Activated naive CD8-positive, alpha-beta T cell (primary cell): ENCODE results near the gene PALD1.

Experiments used
- H3K27ac Mint-ChIP-seq: one replicate; pipeline ENCODE4 v1.8.0; 2021; ENCODE audit warnings: mixed read lengths
- H3K27me3 Mint-ChIP-seq: one replicate; pipeline ENCODE4 v1.8.0; 2021; ENCODE audit warnings: mixed read lengths
- H3K36me3 Mint-ChIP-seq: one replicate; pipeline ENCODE4 v1.8.0; 2021; ENCODE audit warnings: mixed read lengths
- H3K4me1 Mint-ChIP-seq: one replicate; pipeline ENCODE4 v1.8.0; 2021; ENCODE audit warnings: low read depth, mixed read lengths
- H3K4me3 Mint-ChIP-seq: one replicate; pipeline ENCODE4 v1.8.0; 2021; ENCODE audit warnings: mild to moderate bottlenecking, mixed read lengths
- H3K9me3 Mint-ChIP-seq: one replicate; pipeline ENCODE4 v1.8.0; 2021; ENCODE audit warnings: low read depth, mixed read lengths

PALD1 gene

GRCh38 chr10:70478191-70479164, at the start of gene PALD1:
PALD1 (plus strand) TSS chr10:70478767; CDS start chr10:70525952, 47,185 bp downstream.
- Mint-ChIP-seq H3K36me3 (no peaks in the 10 kb centered on the region), H3K4me1 (peaks cover 42% of the 10 kb centered on the region), H3K4me3 (peak within 1 kb of the TSS; percentile 81), H3K27me3 (peaks cover 1% of the 10 kb centered on the region), H3K9me3 (no peaks in the 10 kb centered on the region), H3K27ac (peak within 1 kb of the TSS; percentile 83)

- Mint-ChIP-seq H3K27me3 (no peaks in the 10 kb centered on the region), H3K36me3 (peaks cover 2% of the 10 kb centered on the region), H3K9me3 (no peaks in the 10 kb centered on the region), H3K4me3 (no peak overlapping the region), H3K4me1 (peaks cover 22% of the 10 kb centered on the region), H3K27ac (no peak overlapping the region)
Measured at GRCh38 chr10:70430493-70431445, 47.8 kb upstream of the PALD1 start.

DNA sequence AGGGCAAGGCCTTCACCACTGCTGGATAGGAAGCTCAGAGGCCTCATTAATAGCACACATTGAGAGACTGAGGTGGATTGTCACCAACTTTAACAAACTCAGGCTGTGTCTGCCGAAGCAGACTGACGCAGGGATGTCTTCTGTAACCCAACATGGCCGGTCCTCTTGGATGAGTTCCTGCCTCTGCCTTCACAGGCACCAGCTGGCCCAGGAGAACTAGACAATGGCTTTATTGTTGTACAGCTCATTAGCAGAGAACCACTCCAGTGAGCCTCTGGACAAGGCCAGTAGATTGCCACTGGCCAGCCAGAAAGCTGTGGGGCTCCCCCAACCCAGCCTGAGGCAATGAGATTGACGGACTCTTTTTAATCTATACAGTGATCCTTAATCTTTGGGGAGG, 46.5 kb upstream of the PALD1 start:
- Mint-ChIP-seq H3K4me1 (peaks cover 22% of the 10 kb centered on the region), H3K9me3 (no peaks in the 10 kb centered on the region), H3K36me3 (peaks cover 2% of the 10 kb centered on the region), H3K4me3 (no peak overlapping the region), H3K27me3 (no peaks in the 10 kb centered on the region), H3K27ac (no peak overlapping the region)

GRCh38 chr10:70432561-70433263, 45.9 kb upstream of the PALD1 start:
- Mint-ChIP-seq H3K9me3 (no peaks in the 10 kb centered on the region), H3K27ac (no peak overlapping the region), H3K36me3 (peaks cover 2% of the 10 kb centered on the region), H3K4me1 (peaks cover 22% of the 10 kb centered on the region), H3K4me3 (peak overlapping the region; percentile 15), H3K27me3 (no peaks in the 10 kb centered on the region)

DNA sequence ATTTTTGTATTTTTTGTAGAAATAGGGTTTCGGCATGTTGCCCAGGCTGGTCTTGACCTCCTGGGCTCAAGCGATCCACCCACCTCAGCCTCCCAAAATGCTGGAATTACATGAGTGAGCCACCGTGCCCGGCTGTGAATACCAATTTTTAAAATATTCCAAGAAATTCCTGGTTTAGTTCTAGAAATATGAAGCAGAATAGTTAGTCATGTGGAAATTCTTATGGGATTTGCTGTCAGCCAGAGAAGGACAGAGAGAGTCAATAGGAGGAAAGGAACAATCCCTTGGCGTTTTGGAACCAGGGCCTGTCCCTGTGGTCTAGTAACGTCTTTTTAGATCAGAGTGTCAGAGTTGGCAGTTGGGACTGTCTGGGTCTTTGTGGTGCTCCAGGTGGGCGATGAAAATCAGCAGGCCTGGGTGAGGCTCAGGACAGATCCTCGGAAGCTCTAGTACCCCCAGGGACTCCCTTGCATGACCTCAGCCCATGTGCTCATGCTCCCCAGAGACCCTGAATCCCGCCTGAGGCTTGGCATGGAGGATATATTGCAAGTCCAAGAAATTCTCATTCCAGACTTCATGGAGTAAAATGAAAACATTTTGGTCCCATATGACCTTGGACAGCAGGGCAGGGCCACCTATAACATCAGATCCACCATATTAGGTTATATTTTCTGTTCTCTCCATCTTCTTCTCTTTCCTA, 44.8 kb upstream of the PALD1 start:
- peaks cover 2% of the 10 kb centered on the region for H3K27me3 Mint-ChIP-seq
- no peaks in the 10 kb centered on the region for H3K36me3 Mint-ChIP-seq
- H3K9me3 Mint-ChIP-seq, result no peaks in the 10 kb centered on the region
- H3K4me1 Mint-ChIP-seq, result peaks cover 22% of the 10 kb centered on the region
- no peak overlapping the region for H3K4me3 Mint-ChIP-seq
- no peak overlapping the region for H3K27ac Mint-ChIP-seq

GRCh38 chr10:70435241-70436085, 43.1 kb upstream of the PALD1 start:
- no peak overlapping the region for H3K27ac Mint-ChIP-seq
- H3K27me3 Mint-ChIP-seq, result peaks cover 7% of the 10 kb centered on the region
- H3K4me1 Mint-ChIP-seq, result peaks cover 24% of the 10 kb centered on the region
- H3K36me3 Mint-ChIP-seq, result no peaks in the 10 kb centered on the region
- no peak overlapping the region for H3K4me3 Mint-ChIP-seq
- H3K9me3 Mint-ChIP-seq, result no peaks in the 10 kb centered on the region

GRCh38 chr10:70437721-70438120, 40.8 kb upstream of the PALD1 start:
- Mint-ChIP-seq H3K27me3 (peaks cover 18% of the 10 kb centered on the region), H3K4me1 (peaks cover 22% of the 10 kb centered on the region), H3K9me3 (no peaks in the 10 kb centered on the region), H3K4me3 (no peak overlapping the region), H3K27ac (no peak overlapping the region), H3K36me3 (peaks cover 2% of the 10 kb centered on the region)

- Mint-ChIP-seq H3K27me3 (peaks cover 18% of the 10 kb centered on the region), H3K27ac (peak overlapping the region; percentile 46), H3K4me1 (peaks cover 12% of the 10 kb centered on the region), H3K9me3 (no peaks in the 10 kb centered on the region), H3K36me3 (peaks cover 2% of the 10 kb centered on the region), H3K4me3 (peak overlapping the region; percentile 84)
Measured at GRCh38 chr10:70440296-70441160, 38.0 kb upstream of the PALD1 start.

DNA sequence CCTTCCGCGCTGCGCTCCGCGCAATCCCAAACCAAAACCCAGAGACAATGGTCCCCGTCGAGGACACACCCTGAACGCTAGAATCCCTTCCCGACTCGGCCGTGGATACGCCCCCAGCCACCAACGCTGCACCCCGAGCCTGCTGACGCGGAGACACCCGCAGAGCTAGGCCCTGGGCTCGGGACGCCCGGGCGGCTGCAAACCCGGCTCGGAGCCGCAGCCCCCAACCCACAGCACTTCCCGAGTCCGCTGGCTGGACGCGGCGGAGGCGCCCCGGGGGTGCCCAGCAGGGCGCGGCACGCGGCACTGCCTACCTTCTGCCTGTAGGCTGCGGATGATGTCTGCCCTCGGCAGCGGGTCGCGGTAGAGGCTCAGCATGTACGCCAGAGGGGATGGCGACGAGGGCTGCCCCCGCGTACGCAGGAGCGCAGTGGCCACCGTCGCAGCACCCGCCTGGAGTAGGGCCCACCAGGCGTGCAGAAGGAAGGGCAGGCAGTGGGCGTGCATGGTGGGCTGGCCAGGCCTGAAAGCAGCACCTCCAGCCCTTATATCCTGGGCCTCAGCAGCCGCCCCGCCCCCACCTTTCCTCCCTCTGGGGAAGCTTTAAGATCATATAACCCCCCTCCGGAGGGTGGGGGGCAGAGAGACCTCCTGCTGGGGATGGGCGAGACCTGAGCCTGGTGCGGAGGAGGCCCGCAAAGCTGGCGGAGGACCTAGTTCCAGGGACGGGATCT, 37.2 kb upstream of the PALD1 start, which contains the start of gene NODAL:
Gene NODAL (minus strand): TSS at position 521 of the 734 bp plus-strand sequence. CDS start 14 bp downstream, at position 507.
- H3K4me1 Mint-ChIP-seq, result peaks cover 12% of the 10 kb centered on the region
- H3K36me3 Mint-ChIP-seq, result peaks cover 2% of the 10 kb centered on the region
- H3K9me3 Mint-ChIP-seq, result no peaks in the 10 kb centered on the region
- peak within 1 kb of the TSS; percentile 46 for H3K27ac Mint-ChIP-seq
- H3K4me3 Mint-ChIP-seq, result peak within 1 kb of the TSS; percentile 84
- H3K27me3 Mint-ChIP-seq, result peaks cover 18% of the 10 kb centered on the region

GRCh38 chr10:70441895-70442309, 36.7 kb upstream of the PALD1 start:
- peak overlapping the region; percentile 49 for H3K4me3 Mint-ChIP-seq
- H3K27me3 Mint-ChIP-seq, result peaks cover 18% of the 10 kb centered on the region
- H3K9me3 Mint-ChIP-seq, result no peaks in the 10 kb centered on the region
- peaks cover 2% of the 10 kb centered on the region for H3K36me3 Mint-ChIP-seq
- H3K27ac Mint-ChIP-seq, result no peak overlapping the region
- peaks cover 12% of the 10 kb centered on the region for H3K4me1 Mint-ChIP-seq

DNA sequence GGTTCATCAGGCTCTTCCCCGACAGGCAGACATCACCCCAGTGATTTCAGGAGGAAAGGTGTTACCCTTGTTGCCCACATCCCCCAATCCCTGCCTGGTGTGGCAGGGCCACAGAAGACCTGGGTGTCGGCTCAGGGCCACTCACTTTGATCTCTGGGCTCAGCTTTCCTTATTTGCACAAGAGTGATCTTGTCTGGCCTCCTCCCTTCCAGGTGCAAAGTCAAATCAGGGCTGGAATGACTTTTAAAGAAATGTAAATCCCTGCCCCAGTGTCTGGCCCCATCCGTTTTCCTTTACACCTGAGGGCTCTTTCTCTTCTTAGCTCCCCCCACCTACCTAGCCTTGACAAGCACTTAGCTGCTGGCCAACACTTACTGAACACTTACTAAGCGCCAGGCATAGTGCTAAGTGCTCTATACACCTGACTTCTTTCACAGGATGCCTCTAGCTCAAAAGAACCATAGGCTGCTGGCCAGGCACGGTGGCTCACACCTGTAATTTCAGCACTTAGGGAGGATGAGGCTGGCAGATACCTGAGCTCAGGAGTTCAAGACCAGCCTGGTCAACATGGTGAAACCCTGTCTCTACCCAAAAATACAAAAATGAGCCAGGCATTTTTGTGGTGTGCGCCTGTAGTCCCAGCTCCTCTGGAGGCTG, 36.1 kb upstream of the PALD1 start:
- H3K4me3 Mint-ChIP-seq, result peak overlapping the region; percentile 40
- no peak overlapping the region for H3K27ac Mint-ChIP-seq
- peaks cover 2% of the 10 kb centered on the region for H3K36me3 Mint-ChIP-seq
- H3K27me3 Mint-ChIP-seq, result peaks cover 18% of the 10 kb centered on the region
- H3K4me1 Mint-ChIP-seq, result peaks cover 12% of the 10 kb centered on the region
- H3K9me3 Mint-ChIP-seq, result no peaks in the 10 kb centered on the region
